Neural cell (in vitro differentiated cells): ENCODE data around the gene AHI1. TPM values are rescaled to one million over a fixed set of nuclear protein-coding genes. Genes with fewer than 3 reads are reported as not detected.

Experiments used
- H2AFZ ChIP-seq: fragments of 200-600, 300-800 bp; sonication (generic), shearing (Covaris generic); 2 replicates; pipeline ENCODE4 v1.6.0; 2014; ENCODE audit warnings: low read depth, mild to moderate bottlenecking, antibody characterized with exemption, low read length, moderate library complexity
- H3F3A ChIP-seq: fragments of 200-600 bp; shearing (Covaris generic); 2 replicates; pipeline ENCODE4 v1.6.1; 2016; ENCODE audit warnings: mild to moderate bottlenecking, moderate library complexity, mixed read lengths, antibody characterized with exemption, low read length; ENCODE audit not compliant: insufficient read depth, poor library complexity, severe bottlenecking
- H3K27ac ChIP-seq: fragments of 200-600, 300-800 bp; sonication (generic), shearing (Covaris generic); 2 replicates; pipeline ENCODE4 v1.5.1; 2014; ENCODE audit warnings: mild to moderate bottlenecking, low read length, moderate library complexity
- H3K27me3 ChIP-seq: fragments of 300-800, 200-600 bp; sonication (generic), shearing (Covaris generic); 2 replicates; pipeline ENCODE4 v1.6.0; 2014; ENCODE audit warnings: mild to moderate bottlenecking, low read depth, low read length, moderate library complexity; ENCODE audit not compliant: insufficient read depth
- H3K36me3 ChIP-seq: fragments of 300-800, 200-600 bp; sonication (generic), shearing (Covaris generic); 2 replicates; pipeline ENCODE4 v1.5.1; 2014; ENCODE audit warnings: mild to moderate bottlenecking, antibody characterized with exemption, low read length, moderate library complexity; ENCODE audit not compliant: insufficient read depth
- H3K4me2 ChIP-seq: fragments of 300-800, 200-600 bp; sonication (generic), shearing (Covaris generic); 2 replicates; pipeline ENCODE4 v1.6.0; 2014; ENCODE audit warnings: mild to moderate bottlenecking, low read length
- H3K4me3 ChIP-seq: fragments of 300-800, 200-600 bp; sonication (generic), shearing (Covaris generic); 2 replicates; pipeline ENCODE4 v1.5.1; 2014; ENCODE audit warnings: mild to moderate bottlenecking, low read length, moderate library complexity
- H3K79me2 ChIP-seq: fragments of 200-600 bp; shearing (Covaris generic); replicated peaks from 2 replicates; pipeline ENCODE4 v1.6.0; 2014; ENCODE audit warnings: mild to moderate bottlenecking, low read length, moderate library complexity; ENCODE audit not compliant: insufficient read depth
- H3K9ac ChIP-seq: fragments of 300-800, 200-600 bp; sonication (generic), shearing (Covaris generic); 2 replicates; pipeline ENCODE4 v1.6.1; 2016; ENCODE audit warnings: mild to moderate bottlenecking, low read length, mixed read lengths
- H3K9me2 ChIP-seq: fragments of 200-600 bp; shearing (Covaris generic); 2 replicates; pipeline ENCODE4 v1.6.1; 2016; ENCODE audit warnings: mild to moderate bottlenecking, low read length, mixed read lengths; ENCODE audit not compliant: insufficient read depth
- H3K9me3 ChIP-seq: fragments of 200-600, 300-800 bp; sonication (generic), shearing (Covaris generic); 2 replicates; pipeline ENCODE4 v1.6.1; 2016; ENCODE audit warnings: mild to moderate bottlenecking, mixed run types, low read length, moderate library complexity, mixed read lengths
- H4K20me1 ChIP-seq: fragments of 200-600 bp; shearing (Covaris generic); 2 replicates; pipeline ENCODE4 v1.6.1; 2016; ENCODE audit warnings: mild to moderate bottlenecking, mixed run types; ENCODE audit not compliant: insufficient read depth
- EP300 ChIP-seq: fragments of 450-650 bp; conservative IDR thresholded peaks from 2 replicates; pipeline ENCODE4 v1.6.1; 2014; ENCODE audit warnings: antibody characterized with exemption, mild to moderate bottlenecking, moderate library complexity; ENCODE audit not compliant: poor library complexity, severe bottlenecking
- EZH2 ChIP-seq: fragments of 200-600, 300-800 bp; shearing (Covaris generic), sonication (generic); IDR thresholded peaks from 2 replicates; pipeline ENCODE4 v1.6.1; 2014; ENCODE audit warnings: antibody characterized with exemption, low read length, borderline replicate concordance, mild to moderate bottlenecking; ENCODE audit not compliant: insufficient read depth, poor library complexity, severe bottlenecking
- MXI1 ChIP-seq: fragments of 450-650 bp; conservative IDR thresholded peaks from 2 replicates; pipeline ENCODE4 v1.6.1; 2014; ENCODE audit warnings: antibody characterized with exemption, mild to moderate bottlenecking; ENCODE audit not compliant: poor library complexity, severe bottlenecking
- POLR2AphosphoS5 ChIP-seq: IDR thresholded peaks from 2 replicates; pipeline ENCODE4 v1.6.1; 2012
- RAD21 ChIP-seq: fragments of 450-650 bp; conservative IDR thresholded peaks from 2 replicates; pipeline ENCODE4 v1.6.1; 2014; ENCODE audit warnings: antibody characterized with exemption, mild to moderate bottlenecking, moderate library complexity
- SMC3 ChIP-seq: fragments of 450-650 bp; conservative IDR thresholded peaks from 2 replicates; pipeline ENCODE4 v1.6.1; 2014; ENCODE audit warnings: antibody characterized with exemption, mild to moderate bottlenecking, moderate library complexity; ENCODE audit not compliant: poor library complexity
- TAF1 ChIP-seq: IDR thresholded peaks from 2 replicates; pipeline ENCODE4 v1.6.1; 2012; ENCODE audit warnings: low read depth
- polyA plus RNA-seq: library from polyadenylated mRNA; depleted of rRNA; stranded (reverse); fragments of >200 nt; gene quantifications from 2 replicates; pipeline ENCODE4 v1.2.3, GENCODE V29; 2014
- TF ChIP-seq, protein P1 (sequence below): IDR thresholded peaks from 2 replicates; pipeline ENCODE4 v1.6.1; 2012; ENCODE audit warnings: borderline replicate concordance
- TF ChIP-seq, protein P2 (sequence below): fragments of 450-650 bp; IDR thresholded peaks from 2 replicates; pipeline ENCODE4 v1.5.1; 2014; ENCODE audit warnings: antibody characterized with exemption, mild to moderate bottlenecking, moderate library complexity; ENCODE audit not compliant: poor library complexity, severe bottlenecking

The AHI1 gene
- polyA plus RNA-seq, 1 donor from 2014 or later, result 58.2 TPM

- H3K79me2 ChIP-seq, result no peaks in the 10 kb centered on the region
- no peak for TF ChIP-seq TAF1
- TF ChIP-seq, protein P1, sequence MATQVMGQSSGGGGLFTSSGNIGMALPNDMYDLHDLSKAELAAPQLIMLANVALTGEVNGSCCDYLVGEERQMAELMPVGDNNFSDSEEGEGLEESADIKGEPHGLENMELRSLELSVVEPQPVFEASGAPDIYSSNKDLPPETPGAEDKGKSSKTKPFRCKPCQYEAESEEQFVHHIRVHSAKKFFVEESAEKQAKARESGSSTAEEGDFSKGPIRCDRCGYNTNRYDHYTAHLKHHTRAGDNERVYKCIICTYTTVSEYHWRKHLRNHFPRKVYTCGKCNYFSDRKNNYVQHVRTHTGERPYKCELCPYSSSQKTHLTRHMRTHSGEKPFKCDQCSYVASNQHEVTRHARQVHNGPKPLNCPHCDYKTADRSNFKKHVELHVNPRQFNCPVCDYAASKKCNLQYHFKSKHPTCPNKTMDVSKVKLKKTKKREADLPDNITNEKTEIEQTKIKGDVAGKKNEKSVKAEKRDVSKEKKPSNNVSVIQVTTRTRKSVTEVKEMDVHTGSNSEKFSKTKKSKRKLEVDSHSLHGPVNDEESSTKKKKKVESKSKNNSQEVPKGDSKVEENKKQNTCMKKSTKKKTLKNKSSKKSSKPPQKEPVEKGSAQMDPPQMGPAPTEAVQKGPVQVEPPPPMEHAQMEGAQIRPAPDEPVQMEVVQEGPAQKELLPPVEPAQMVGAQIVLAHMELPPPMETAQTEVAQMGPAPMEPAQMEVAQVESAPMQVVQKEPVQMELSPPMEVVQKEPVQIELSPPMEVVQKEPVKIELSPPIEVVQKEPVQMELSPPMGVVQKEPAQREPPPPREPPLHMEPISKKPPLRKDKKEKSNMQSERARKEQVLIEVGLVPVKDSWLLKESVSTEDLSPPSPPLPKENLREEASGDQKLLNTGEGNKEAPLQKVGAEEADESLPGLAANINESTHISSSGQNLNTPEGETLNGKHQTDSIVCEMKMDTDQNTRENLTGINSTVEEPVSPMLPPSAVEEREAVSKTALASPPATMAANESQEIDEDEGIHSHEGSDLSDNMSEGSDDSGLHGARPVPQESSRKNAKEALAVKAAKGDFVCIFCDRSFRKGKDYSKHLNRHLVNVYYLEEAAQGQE, result no peak
- TF ChIP-seq MXI1, result no peak
- TF ChIP-seq, protein P2, sequence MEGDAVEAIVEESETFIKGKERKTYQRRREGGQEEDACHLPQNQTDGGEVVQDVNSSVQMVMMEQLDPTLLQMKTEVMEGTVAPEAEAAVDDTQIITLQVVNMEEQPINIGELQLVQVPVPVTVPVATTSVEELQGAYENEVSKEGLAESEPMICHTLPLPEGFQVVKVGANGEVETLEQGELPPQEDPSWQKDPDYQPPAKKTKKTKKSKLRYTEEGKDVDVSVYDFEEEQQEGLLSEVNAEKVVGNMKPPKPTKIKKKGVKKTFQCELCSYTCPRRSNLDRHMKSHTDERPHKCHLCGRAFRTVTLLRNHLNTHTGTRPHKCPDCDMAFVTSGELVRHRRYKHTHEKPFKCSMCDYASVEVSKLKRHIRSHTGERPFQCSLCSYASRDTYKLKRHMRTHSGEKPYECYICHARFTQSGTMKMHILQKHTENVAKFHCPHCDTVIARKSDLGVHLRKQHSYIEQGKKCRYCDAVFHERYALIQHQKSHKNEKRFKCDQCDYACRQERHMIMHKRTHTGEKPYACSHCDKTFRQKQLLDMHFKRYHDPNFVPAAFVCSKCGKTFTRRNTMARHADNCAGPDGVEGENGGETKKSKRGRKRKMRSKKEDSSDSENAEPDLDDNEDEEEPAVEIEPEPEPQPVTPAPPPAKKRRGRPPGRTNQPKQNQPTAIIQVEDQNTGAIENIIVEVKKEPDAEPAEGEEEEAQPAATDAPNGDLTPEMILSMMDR, result no peak
- no peak for TF ChIP-seq EZH2
- TF ChIP-seq EP300, result no peak
- no peak for TF ChIP-seq RAD21
- TF ChIP-seq SMC3, result no peak
- no peak for TF ChIP-seq POLR2AphosphoS5
- no peaks in the 10 kb centered on the region for H4K20me1 ChIP-seq
- no peak overlapping the region for H2AFZ ChIP-seq
- no peak overlapping the region for H3K9ac ChIP-seq
- H3K27ac ChIP-seq, result no peak overlapping the region
- no peaks in the 10 kb centered on the region for H3K9me3 ChIP-seq
- no peaks in the 10 kb centered on the region for H3K9me2 ChIP-seq
- no peak overlapping the region for H3K4me2 ChIP-seq
- no peaks in the 10 kb centered on the region for H3F3A ChIP-seq
- H3K27me3 ChIP-seq, result no peaks in the 10 kb centered on the region
- no peak overlapping the region for H3K4me3 ChIP-seq
- no peaks in the 10 kb centered on the region for H3K36me3 ChIP-seq
These were observed 138.6 kb downstream of the AHI1 start for GRCh38 chr6:135358985-135359384.

DNA sequence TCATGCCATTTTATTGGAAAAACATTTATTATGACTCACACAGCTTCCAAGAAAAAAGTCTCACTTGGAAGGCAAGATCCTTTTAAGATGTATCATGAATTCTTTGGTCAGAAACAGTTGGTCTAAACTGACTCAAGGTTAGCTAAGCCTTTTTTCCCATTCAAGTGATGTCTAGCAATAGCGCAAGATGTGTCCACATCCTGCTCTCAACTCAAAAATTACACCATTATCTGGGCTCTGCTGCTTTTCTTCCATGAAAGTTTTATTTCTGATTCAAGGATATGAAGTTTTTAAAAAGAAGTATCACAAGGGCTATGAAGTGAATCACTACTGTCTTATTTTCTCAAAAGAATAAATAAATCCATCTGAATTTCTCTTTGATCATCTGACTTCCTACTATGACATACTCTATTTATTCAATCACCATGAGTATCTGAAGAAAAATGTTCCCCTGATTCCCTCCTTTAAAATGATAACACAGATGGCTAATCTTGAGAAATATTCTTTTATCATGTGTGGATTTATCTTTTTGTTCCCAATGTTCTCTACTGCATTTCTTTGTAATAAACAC, 139.2 kb downstream of the AHI1 start:
- H3K4me2 ChIP-seq, result no peak overlapping the region

More for the DNA sequence above, 139.2 kb downstream of the AHI1 start:
- no peaks in the 10 kb centered on the region for H3K9me3 ChIP-seq
- no peaks in the 10 kb centered on the region for H3K27me3 ChIP-seq
- H3K36me3 ChIP-seq, result no peaks in the 10 kb centered on the region
- no peaks in the 10 kb centered on the region for H3K9me2 ChIP-seq
- no peaks in the 10 kb centered on the region for H4K20me1 ChIP-seq
- no peak overlapping the region for H3K4me3 ChIP-seq
- no peak overlapping the region for H2AFZ ChIP-seq
- no peak overlapping the region for H3K9ac ChIP-seq
- TF ChIP-seq TAF1 (no peak), POLR2AphosphoS5 (no peak), EP300 (no peak)
- TF ChIP-seq, protein P2, result no peak
- H3K79me2 ChIP-seq, result no peaks in the 10 kb centered on the region
- no peak overlapping the region for H3K27ac ChIP-seq
- H3F3A ChIP-seq, result no peaks in the 10 kb centered on the region
